Smooth muscle cell (in vitro differentiated cells): ENCODE data around the gene S100A3. TPM values are rescaled to one million over a fixed set of nuclear protein-coding genes. Genes with fewer than 3 reads are reported as not detected.

Experiments used
- DNase-seq: peaks from one replicate; lab custom pipeline; 2025; ENCODE audit not compliant: unreplicated experiment; lab: John Stamatoyannopoulos, UW
- H2AFZ ChIP-seq: fragments of 200-600 bp; sonication (generic); 2 replicates; pipeline ENCODE4 v1.6.0; 2016; ENCODE audit warnings: antibody characterized with exemption, low read depth, mild to moderate bottlenecking
- H3F3A ChIP-seq: fragments of 200-600 bp; sonication (generic); 2 replicates; pipeline ENCODE4 v1.6.0; 2017; ENCODE audit warnings: antibody characterized with exemption, low read depth
- H3K27ac ChIP-seq: fragments of 200-600 bp; sonication (generic); 2 replicates; pipeline ENCODE4 v1.5.1; 2016; ENCODE audit warnings: low read depth, mild to moderate bottlenecking
- H3K27me3 ChIP-seq: fragments of 200-600 bp; sonication (generic); 2 replicates; pipeline ENCODE4 v1.6.1; 2016; ENCODE audit warnings: low read depth, mild to moderate bottlenecking
- H3K36me3 ChIP-seq: fragments of 200-600 bp; sonication (generic); 2 replicates; pipeline ENCODE4 v1.5.1; 2016; ENCODE audit warnings: low read depth
- H3K4me1 ChIP-seq: fragments of 200-600 bp; sonication (generic); 2 replicates; pipeline ENCODE4 v1.5.1; 2016; ENCODE audit warnings: low read depth
- H3K4me2 ChIP-seq: fragments of 200-600 bp; sonication (generic); 2 replicates; pipeline ENCODE4 v1.6.0; 2016; ENCODE audit warnings: mild to moderate bottlenecking
- H3K4me3 ChIP-seq: fragments of 200-600 bp; sonication (generic); 2 replicates; pipeline ENCODE4 v1.5.1; 2016; ENCODE audit warnings: mild to moderate bottlenecking
- H3K79me2 ChIP-seq: fragments of 200-600 bp; sonication (generic); 2 replicates; pipeline ENCODE4 v1.6.0; 2016; ENCODE audit warnings: low read depth, mild to moderate bottlenecking
- H3K9ac ChIP-seq: fragments of 200-600 bp; sonication (generic); 2 replicates; pipeline ENCODE4 v1.6.0; 2016; ENCODE audit warnings: low read depth
- H3K9me3 ChIP-seq: fragments of 200-600 bp; sonication (generic); replicated peaks from 2 replicates; pipeline ENCODE4 v1.5.1; 2016; ENCODE audit warnings: low read depth
- H4K20me1 ChIP-seq: fragments of 200-600 bp; sonication (generic); 2 replicates; pipeline ENCODE4 v1.6.0; 2016; ENCODE audit warnings: low read depth
- WGBS: methylation state at CpG from one replicate; pipeline ENCODE4 v1.1.7; 2016; ENCODE audit warnings: low lambda C conversion rate; 5-methylcytosine and 5-hydroxymethylcytosine counted together
- polyA plus RNA-seq: library from polyadenylated mRNA; unstranded; fragments of >200 nt; fragmentation: Nextera tagmentation; extraction: Ambion mirVana; gene quantifications from 2 replicates; pipeline ENCODE4 v1.2.1, GENCODE V29; 2016
- total RNA-seq: library from RNA; depleted of rRNA; stranded (reverse); fragments of >200 nt; gene quantifications from 2 replicates; pipeline ENCODE4 v1.2.3, GENCODE V29; 2014
- TF ChIP-seq, protein P1 (sequence below): fragments of 200-600 bp; sonication (generic); IDR thresholded peaks from 2 replicates; pipeline ENCODE4 v1.5.1; 2017; ENCODE audit warnings: borderline replicate concordance, mild to moderate bottlenecking, antibody characterized with exemption; ENCODE audit not compliant: insufficient read depth, poor library complexity, severe bottlenecking

S100A3 gene
- total and polyA plus RNA-seq, 2 experiments from 2014 or later = 13.9 to 19.8 TPM

DNA sequence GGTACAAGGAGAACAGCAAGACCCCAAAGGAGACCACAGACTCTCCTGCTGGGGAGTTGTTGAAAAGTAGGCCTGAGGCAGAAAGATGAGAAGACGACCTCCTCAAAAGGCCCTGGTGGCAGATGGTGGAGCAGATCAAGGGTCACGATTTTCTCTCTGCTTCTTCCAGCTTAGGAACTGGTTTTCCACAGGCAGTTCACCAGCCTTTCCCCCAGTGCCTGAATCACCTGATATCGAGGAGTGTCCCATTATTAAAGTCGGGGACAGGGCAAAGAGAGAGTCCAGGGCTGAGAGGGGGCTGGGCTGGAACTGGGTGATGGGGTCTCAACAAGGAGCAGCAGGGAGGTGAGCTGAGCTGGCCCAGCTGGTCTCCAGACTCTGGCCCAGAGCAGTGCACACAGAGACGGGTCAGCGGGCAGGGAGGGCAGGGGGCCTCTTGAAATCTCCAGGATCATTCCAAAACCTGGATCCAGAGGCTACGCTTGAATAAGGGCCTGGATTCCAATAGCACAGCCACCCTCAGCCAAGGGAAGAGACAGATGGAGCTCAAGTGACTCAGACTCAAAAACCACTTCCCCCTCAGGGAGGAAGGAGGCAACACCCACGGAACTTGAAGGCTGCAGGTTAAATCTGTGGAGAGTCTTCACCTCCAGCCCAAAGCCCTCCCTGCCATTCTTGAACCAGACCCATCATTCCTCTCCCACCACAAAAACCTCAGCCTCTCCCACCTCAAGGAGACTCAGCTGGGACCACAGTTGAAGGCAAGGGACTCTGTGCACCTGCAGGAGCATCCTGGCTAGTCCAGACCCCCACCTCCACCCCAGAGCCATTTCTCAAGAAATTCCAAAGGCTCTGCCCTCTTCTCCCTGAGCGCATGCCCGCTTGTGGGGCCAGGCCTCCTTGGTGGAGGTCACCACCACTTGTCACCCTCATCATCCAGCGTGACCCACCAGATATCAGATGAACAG lies 8.4 kb downstream of the S100A3 start, which contains the start of gene S100A5:
Gene S100A5, minus strand, starts transcription at position 541 of the 968 bp plus-strand sequence. CDS start 743 bp downstream, outside the sequence.
- H3K36me3 ChIP-seq = no peaks in the 10 kb centered on the region
- H3K9ac ChIP-seq = no peak within 1 kb of the TSS
- H3K27ac ChIP-seq = peak within 1 kb of the TSS; percentile 93
- no peak within 1 kb of the TSS for H3K4me3 ChIP-seq
- peak within 1 kb of the TSS; percentile 84 for H3K4me2 ChIP-seq
- H2AFZ ChIP-seq = no peak within 1 kb of the TSS
- H3F3A ChIP-seq = peaks cover 18% of the 10 kb centered on the region
- peaks cover 22% of the 10 kb centered on the region for H3K4me1 ChIP-seq
- no peaks in the 10 kb centered on the region for H3K79me2 ChIP-seq
- TF ChIP-seq, protein P1, sequence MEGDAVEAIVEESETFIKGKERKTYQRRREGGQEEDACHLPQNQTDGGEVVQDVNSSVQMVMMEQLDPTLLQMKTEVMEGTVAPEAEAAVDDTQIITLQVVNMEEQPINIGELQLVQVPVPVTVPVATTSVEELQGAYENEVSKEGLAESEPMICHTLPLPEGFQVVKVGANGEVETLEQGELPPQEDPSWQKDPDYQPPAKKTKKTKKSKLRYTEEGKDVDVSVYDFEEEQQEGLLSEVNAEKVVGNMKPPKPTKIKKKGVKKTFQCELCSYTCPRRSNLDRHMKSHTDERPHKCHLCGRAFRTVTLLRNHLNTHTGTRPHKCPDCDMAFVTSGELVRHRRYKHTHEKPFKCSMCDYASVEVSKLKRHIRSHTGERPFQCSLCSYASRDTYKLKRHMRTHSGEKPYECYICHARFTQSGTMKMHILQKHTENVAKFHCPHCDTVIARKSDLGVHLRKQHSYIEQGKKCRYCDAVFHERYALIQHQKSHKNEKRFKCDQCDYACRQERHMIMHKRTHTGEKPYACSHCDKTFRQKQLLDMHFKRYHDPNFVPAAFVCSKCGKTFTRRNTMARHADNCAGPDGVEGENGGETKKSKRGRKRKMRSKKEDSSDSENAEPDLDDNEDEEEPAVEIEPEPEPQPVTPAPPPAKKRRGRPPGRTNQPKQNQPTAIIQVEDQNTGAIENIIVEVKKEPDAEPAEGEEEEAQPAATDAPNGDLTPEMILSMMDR = no peak
- no peaks in the 10 kb centered on the region for H3K27me3 ChIP-seq
- H4K20me1 ChIP-seq = no peaks in the 10 kb centered on the region
- 75% methylated on average over 11 of the region's 11 CpGs for WGBS
- H3K9me3 ChIP-seq = no peaks in the 10 kb centered on the region
- DNase-seq = no peak

DNA sequence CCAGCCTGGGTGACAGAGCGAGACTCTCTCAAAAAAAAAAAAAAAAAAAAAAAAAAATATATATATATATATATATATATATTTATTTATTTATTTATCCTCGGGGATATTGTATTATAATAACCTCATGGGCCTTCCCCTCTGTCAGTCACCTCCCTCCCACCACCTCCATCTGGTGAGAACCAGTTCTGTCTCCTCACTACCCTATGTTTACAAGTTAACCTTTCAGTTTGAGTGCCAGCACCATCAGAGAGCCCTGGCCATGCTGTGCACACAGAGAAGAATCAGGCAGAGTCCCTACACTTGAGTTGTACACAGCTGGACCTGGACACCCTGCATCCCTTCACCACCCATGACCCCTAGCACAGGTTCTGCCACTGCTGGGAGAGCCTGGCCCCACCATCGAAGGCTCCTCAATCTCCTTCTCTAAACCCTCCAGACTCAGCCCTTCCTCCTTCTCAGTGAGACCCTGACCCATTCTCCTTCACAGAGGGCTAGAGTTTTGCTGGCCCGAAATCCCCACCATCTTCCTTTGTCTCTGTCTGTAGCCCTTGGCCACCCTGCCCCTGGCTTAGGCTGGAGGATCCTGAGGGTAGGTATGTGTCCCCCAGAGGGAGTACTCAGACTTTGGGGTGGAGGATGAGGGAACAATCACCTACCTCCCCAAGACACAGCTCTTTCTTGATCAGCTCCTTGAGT lies 9.5 kb downstream of the S100A3 start:
- Histone ChIP-seq H2AFZ (no peak overlapping the region), H3K36me3 (no peaks in the 10 kb centered on the region), H3K79me2 (peaks cover 9% of the 10 kb centered on the region), H3K27me3 (no peaks in the 10 kb centered on the region), H3K9me3 (no peaks in the 10 kb centered on the region), H4K20me1 (peaks cover 5% of the 10 kb centered on the region), H3K4me1 (peaks cover 13% of the 10 kb centered on the region), H3K4me2 (no peak overlapping the region), H3K27ac (peak overlapping the region; percentile 93), H3K9ac (no peak overlapping the region), H3K4me3 (no peak overlapping the region), H3F3A (peaks cover 23% of the 10 kb centered on the region)
- WGBS = 93% methylated on average over 3 of the region's 4 CpGs
- DNase-seq = no peak
- TF ChIP-seq, protein P1 = no peak

DNA sequence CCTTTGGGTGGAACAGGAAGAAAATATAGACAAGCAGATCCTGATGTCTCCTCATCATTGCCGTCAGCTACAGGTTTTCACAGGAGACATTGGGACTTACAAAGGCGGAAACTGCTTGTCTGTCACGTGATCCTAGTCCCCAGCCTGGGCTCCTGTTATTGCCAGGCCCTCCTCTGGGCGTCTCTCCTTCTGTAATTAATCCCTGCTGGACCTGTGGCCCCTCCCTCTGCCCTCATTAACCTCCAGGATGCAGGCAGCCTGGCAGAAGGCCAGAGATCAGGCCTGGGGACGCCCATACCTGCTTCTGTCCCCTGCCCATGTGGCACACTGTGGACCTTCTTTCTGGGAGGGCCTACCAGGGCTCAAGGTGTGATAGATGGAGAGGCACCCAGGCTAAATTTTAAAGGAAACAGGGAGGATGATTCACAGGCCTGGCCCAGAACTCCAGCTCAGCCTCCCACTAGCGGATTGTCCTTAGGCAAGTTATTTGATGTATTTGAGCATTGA lies 10.7 kb downstream of the S100A3 start:
- 45% methylated on average over 6 of the region's 6 CpGs for WGBS
- peaks cover 14% of the 10 kb centered on the region for H3K4me1 ChIP-seq
- H3K9ac ChIP-seq = no peak overlapping the region

More for the DNA sequence above, 10.7 kb downstream of the S100A3 start:
- no peak for DNase-seq
- Histone ChIP-seq H3K79me2 (peaks cover 10% of the 10 kb centered on the region), H3K4me2 (no peak overlapping the region), H3F3A (peaks cover 18% of the 10 kb centered on the region), H3K4me3 (no peak overlapping the region), H2AFZ (no peak overlapping the region), H4K20me1 (peaks cover 6% of the 10 kb centered on the region), H3K27me3 (no peaks in the 10 kb centered on the region), H3K27ac (peak overlapping the region; percentile 41), H3K36me3 (no peaks in the 10 kb centered on the region), H3K9me3 (no peaks in the 10 kb centered on the region)
- TF ChIP-seq, protein P1 = no peak
